IPS-18a (cell line): ENCODE results near the gene OR4K1.

Experiments
- H3K27ac ChIP-seq: one replicate; pipeline ENCODE4 v1.5.1; 2013; ENCODE audit warnings: low read length
- H3K27me3 ChIP-seq: one replicate; pipeline ENCODE4 v1.6.1; 2013; ENCODE audit warnings: mild to moderate bottlenecking, low read length; ENCODE audit not compliant: control insufficient read depth, insufficient read depth
- H3K36me3 ChIP-seq: one replicate; pipeline ENCODE4 v1.6.1; 2013; ENCODE audit warnings: low read depth, low read length; ENCODE audit not compliant: control insufficient read depth
- H3K4me1 ChIP-seq: one replicate; pipeline ENCODE4 v1.6.1; 2013; ENCODE audit warnings: low read depth, low read length; ENCODE audit not compliant: control insufficient read depth
- H3K4me3 ChIP-seq: one replicate; pipeline ENCODE4 v1.5.1; 2013; ENCODE audit warnings: low read length
- H3K9ac ChIP-seq: one replicate; pipeline ENCODE4 v1.6.1; 2013; ENCODE audit warnings: mild to moderate bottlenecking, low read length, moderate library complexity
- H3K9me3 ChIP-seq: one replicate; pipeline ENCODE4 v1.6.1; 2013; ENCODE audit warnings: low read depth, low read length; ENCODE audit not compliant: control insufficient read depth

OR4K1 gene

GRCh38 chr14:19930617-19931016 lies at the start of gene OR4K1:
TSS of gene OR4K1 (plus strand) at chr14:19930917. CDS start at chr14:19935667, 4,750 bp downstream.
- Histone ChIP-seq H3K9me3 (peaks cover 66% of the 10 kb centered on the region), H3K9ac (no peak within 1 kb of the TSS), H3K4me3 (no peak within 1 kb of the TSS), H3K27ac (no peak within 1 kb of the TSS), H3K27me3 (no peaks in the 10 kb centered on the region), H3K36me3 (no peaks in the 10 kb centered on the region), H3K4me1 (no peaks in the 10 kb centered on the region)

GRCh38 chr14:19895282-19895681 lies 35.4 kb upstream of the OR4K1 start:
- Histone ChIP-seq H3K4me3 (no peak overlapping the region), H3K27ac (no peak overlapping the region), H3K4me1 (no peaks in the 10 kb centered on the region), H3K9me3 (peaks cover 89% of the 10 kb centered on the region), H3K27me3 (no peaks in the 10 kb centered on the region), H3K36me3 (no peaks in the 10 kb centered on the region), H3K9ac (no peak overlapping the region)

DNA sequence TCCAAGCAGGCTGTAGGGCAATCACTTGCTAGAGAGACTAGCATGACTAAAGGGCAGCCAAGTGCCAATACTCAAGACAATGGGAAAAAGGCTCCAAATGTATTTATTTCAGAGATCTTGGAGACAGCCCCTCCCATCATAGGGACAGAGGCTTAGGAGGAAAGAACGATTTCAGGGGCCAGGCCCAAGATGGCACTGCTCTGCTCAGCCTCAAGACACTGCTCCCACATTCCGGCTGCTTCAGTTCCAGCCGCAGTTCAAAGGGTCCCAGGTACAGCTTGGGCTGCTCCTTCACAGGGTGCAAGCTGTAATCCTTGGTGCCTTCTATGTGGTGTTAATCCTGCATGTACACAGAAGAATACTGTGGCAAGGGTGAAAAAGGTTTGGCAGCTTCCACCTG lies 29.7 kb upstream of the OR4K1 start:
- Histone ChIP-seq H3K4me1 (no peaks in the 10 kb centered on the region), H3K9me3 (peaks cover 80% of the 10 kb centered on the region), H3K36me3 (no peaks in the 10 kb centered on the region), H3K4me3 (no peak overlapping the region), H3K27ac (no peak overlapping the region), H3K9ac (no peak overlapping the region), H3K27me3 (no peaks in the 10 kb centered on the region)

DNA sequence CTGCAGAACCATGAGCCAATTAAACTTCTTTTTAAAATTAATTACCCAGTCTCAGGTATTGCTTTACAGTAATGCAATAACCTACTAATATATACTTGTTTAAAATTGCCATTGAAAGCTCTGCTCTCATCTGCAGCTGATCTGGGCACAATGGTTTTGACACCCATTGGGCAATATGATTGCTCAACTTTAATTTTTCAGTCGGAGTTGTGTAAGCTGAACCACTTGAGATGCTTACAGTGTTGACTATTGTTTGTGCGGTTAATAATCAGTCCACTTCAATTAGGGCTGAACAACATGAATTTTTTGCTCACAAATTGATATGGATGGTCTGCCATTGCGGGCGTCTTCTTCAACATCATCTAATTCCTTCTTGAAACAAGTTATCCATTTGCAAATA lies 28.3 kb upstream of the OR4K1 start:
- Histone ChIP-seq H3K27me3 (no peaks in the 10 kb centered on the region), H3K4me3 (no peak overlapping the region), H3K9me3 (peaks cover 83% of the 10 kb centered on the region), H3K4me1 (no peaks in the 10 kb centered on the region), H3K27ac (no peak overlapping the region), H3K9ac (no peak overlapping the region), H3K36me3 (no peaks in the 10 kb centered on the region)

DNA sequence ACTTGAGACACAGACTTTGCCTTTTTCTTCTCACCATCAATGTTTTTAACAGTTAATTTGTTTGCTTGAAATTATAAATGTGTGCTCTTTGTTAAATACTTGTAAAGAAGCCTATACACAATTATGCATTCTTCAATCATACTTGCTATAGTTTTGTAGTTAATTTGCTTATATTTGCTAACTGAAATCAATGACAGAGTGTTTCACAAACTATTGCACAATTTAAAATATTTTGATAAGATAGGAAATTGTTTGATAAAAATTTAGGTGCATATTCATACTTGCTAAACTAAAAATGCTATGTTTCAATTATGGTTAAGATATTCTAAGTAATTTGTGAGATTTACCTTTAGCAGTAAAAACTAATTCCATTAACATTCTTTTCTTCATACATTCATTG lies 24.1 kb upstream of the OR4K1 start:
- Histone ChIP-seq H3K36me3 (no peaks in the 10 kb centered on the region), H3K9ac (no peak overlapping the region), H3K27ac (no peak overlapping the region), H3K4me3 (no peak overlapping the region), H3K27me3 (no peaks in the 10 kb centered on the region), H3K4me1 (no peaks in the 10 kb centered on the region), H3K9me3 (peaks cover 82% of the 10 kb centered on the region)

- Histone ChIP-seq H3K4me3 (no peak overlapping the region), H3K27me3 (no peaks in the 10 kb centered on the region), H3K4me1 (no peaks in the 10 kb centered on the region), H3K36me3 (no peaks in the 10 kb centered on the region), H3K9me3 (peaks cover 55% of the 10 kb centered on the region), H3K27ac (no peak overlapping the region), H3K9ac (no peak overlapping the region)
Observed at GRCh38 chr14:19911114-19911513, 19.6 kb upstream of the OR4K1 start.

DNA sequence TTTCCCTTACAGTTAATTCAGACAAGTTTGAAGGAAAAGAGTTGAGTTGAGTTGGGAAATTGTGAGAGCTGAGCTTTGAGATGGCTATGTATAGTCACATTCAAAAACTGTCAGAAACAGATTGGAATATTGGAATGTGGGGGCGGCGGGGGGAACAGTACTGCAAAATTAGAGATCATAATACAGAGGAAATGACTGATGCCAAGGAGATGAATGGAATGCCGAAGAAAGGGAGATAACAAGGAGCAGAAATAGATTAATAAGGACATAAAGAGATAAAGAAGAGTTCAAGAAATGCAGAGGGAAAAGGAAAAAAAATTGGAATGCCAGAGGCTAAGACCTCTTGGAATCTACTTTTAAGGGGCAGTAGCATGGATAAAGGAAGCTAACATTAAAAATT lies 13.5 kb upstream of the OR4K1 start:
- no peaks in the 10 kb centered on the region for H3K36me3 ChIP-seq
- no peak overlapping the region for H3K4me3 ChIP-seq
- H3K4me1 ChIP-seq: no peaks in the 10 kb centered on the region
- no peaks in the 10 kb centered on the region for H3K27me3 ChIP-seq
- H3K9me3 ChIP-seq: peaks cover 52% of the 10 kb centered on the region
- no peak overlapping the region for H3K9ac ChIP-seq
- H3K27ac ChIP-seq: no peak overlapping the region

GRCh38 chr14:19917955-19918518 lies 12.7 kb upstream of the OR4K1 start:
- Histone ChIP-seq H3K27ac (no peak overlapping the region), H3K4me3 (no peak overlapping the region), H3K27me3 (no peaks in the 10 kb centered on the region), H3K9ac (no peak overlapping the region), H3K4me1 (no peaks in the 10 kb centered on the region), H3K9me3 (peaks cover 52% of the 10 kb centered on the region), H3K36me3 (no peaks in the 10 kb centered on the region)

DNA sequence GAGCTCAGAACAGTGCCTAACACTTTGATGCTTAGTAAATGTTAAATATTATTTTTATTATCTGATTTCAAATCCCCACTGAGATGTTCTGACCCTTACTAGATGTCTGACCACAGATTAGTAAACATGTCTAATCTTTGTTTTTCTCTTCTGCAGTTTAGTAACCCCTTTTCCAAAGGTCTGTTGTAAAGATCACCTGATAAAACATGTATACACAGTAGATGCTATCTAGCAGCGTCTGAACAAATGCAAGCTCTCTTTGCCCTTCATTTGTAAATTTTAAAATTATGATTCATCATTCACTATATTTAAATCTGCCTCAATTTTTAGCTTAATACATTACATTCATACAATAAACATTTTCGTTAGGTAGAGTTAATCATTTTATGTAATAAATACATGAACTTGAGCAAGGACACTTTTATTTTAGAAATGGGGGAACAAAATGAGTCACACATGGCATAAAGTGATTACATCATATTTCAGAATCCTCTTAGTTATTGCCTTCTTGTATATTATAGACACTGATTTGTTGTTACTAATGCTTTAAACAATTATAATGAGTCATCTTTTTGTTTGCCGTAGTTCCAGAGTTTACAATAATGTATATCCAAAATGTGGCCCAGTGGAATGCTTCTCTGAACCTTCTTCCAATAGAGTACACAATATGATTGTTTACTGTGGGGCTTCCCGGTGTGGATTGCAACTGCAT lies 12.0 kb upstream of the OR4K1 start:
- Histone ChIP-seq H3K4me3 (no peak overlapping the region), H3K27ac (no peak overlapping the region), H3K9ac (no peak overlapping the region), H3K36me3 (no peaks in the 10 kb centered on the region), H3K4me1 (no peaks in the 10 kb centered on the region), H3K27me3 (no peaks in the 10 kb centered on the region), H3K9me3 (peaks cover 53% of the 10 kb centered on the region)

GRCh38 chr14:19920021-19920657 lies 10.6 kb upstream of the OR4K1 start, which contains the start of gene OR4K5:
TSS of gene OR4K5 (plus strand) at chr14:19920607. CDS start at chr14:19920607, 0 bp downstream.
- H3K9me3 ChIP-seq: peaks cover 62% of the 10 kb centered on the region
- no peaks in the 10 kb centered on the region for H3K27me3 ChIP-seq
- no peaks in the 10 kb centered on the region for H3K4me1 ChIP-seq
- no peak within 1 kb of the TSS for H3K9ac ChIP-seq
- H3K36me3 ChIP-seq: no peaks in the 10 kb centered on the region
- no peak within 1 kb of the TSS for H3K27ac ChIP-seq
- H3K4me3 ChIP-seq: no peak within 1 kb of the TSS

- Histone ChIP-seq H3K4me1 (no peaks in the 10 kb centered on the region), H3K27me3 (no peaks in the 10 kb centered on the region), H3K9me3 (peaks cover 43% of the 10 kb centered on the region), H3K27ac (no peak overlapping the region), H3K4me3 (no peak overlapping the region), H3K9ac (no peak overlapping the region), H3K36me3 (no peaks in the 10 kb centered on the region)
Observed at GRCh38 chr14:19941668-19942067, 11.0 kb downstream of the OR4K1 start.
